Endothelial cell (in vitro differentiated cells): Measurements from ENCODE around the gene FAM13C. TPM values are rescaled to one million over a fixed set of nuclear protein-coding genes. Genes with fewer than 3 reads are reported as not detected.
"Not testable (repeated sequence)": the region's sequence is repeated elsewhere in the genome, so short reads cannot be mapped to it uniquely, and the experiment has no call there.

Experiments
- DNase-seq: peaks from one replicate; pipeline ENCODE4 v3.0.0; 2021; ENCODE audit warnings: low spot score
- H3K27ac Mint-ChIP-seq: one replicate; pipeline ENCODE4 v1.8.0; 2021; ENCODE audit warnings: mixed read lengths, inconsistent platforms; ENCODE audit not compliant: unreplicated experiment
- H3K27me3 Mint-ChIP-seq: one replicate; pipeline ENCODE4 v1.8.0; 2021; ENCODE audit warnings: mild to moderate bottlenecking, moderate library complexity, mixed read lengths, inconsistent platforms; ENCODE audit not compliant: unreplicated experiment
- H3K36me3 Mint-ChIP-seq: one replicate; pipeline ENCODE4 v1.8.0; 2021; ENCODE audit warnings: mild to moderate bottlenecking, low read depth, mixed read lengths, inconsistent platforms; ENCODE audit not compliant: unreplicated experiment
- H3K4me1 Mint-ChIP-seq: one replicate; pipeline ENCODE4 v1.8.0; 2021; ENCODE audit warnings: mild to moderate bottlenecking, mixed read lengths, inconsistent platforms; ENCODE audit not compliant: unreplicated experiment
- H3K4me3 Mint-ChIP-seq: one replicate; pipeline ENCODE4 v1.8.0; 2021; ENCODE audit warnings: mild to moderate bottlenecking, mixed read lengths, inconsistent platforms; ENCODE audit not compliant: unreplicated experiment
- H3K9me3 Mint-ChIP-seq: one replicate; pipeline ENCODE4 v1.8.0; 2021; ENCODE audit warnings: mixed read lengths, inconsistent platforms; ENCODE audit not compliant: unreplicated experiment
- CTCF ChIP-seq: fragments of 200-600 bp; sonication (generic); IDR thresholded peaks from one replicate; pipeline ENCODE4 v1.5.0; 2021; ENCODE audit warnings: antibody characterized with exemption; ENCODE audit not compliant: unreplicated experiment
- long read RNA-seq: library from polyadenylated mRNA; unstranded; transcript quantifications from one replicate; pipeline ENCODE4 v2.0.0, GENCODE V29; 2020; ENCODE audit not compliant: unreplicated experiment
- total RNA-seq: library from RNA; stranded (reverse); fragmentation: NEBNext Ultra II Directional; extraction: Animal tissue kit (Norgen Biotek cat#: 25700); gene quantifications from one replicate; pipeline ENCODE4 v1.2.1, GENCODE V29; 2021; ENCODE audit not compliant: unreplicated experiment

The FAM13C gene
- 57.9 TPM for total RNA-seq
- long read RNA-seq, partial matches to known transcripts, result 18 of 28 reads
- long read RNA-seq, other reads (novel, unspliced or antisense), result 7 of 28 reads

- Mint-ChIP-seq H3K4me3 (peak within 1 kb of the TSS; percentile 93), H3K9me3 (no peaks in the 10 kb centered on the region), H3K36me3 (no peaks in the 10 kb centered on the region), H3K4me1 (peaks cover 47% of the 10 kb centered on the region), H3K27me3 (no peaks in the 10 kb centered on the region), H3K27ac (peak within 1 kb of the TSS; percentile 87)
- TF ChIP-seq CTCF, result no peak
- peak; percentile 72 for DNase-seq
These were observed at the start of gene FAM13C for GRCh38 chr10:59362144-59362958. TSS of gene FAM13C (minus strand) at chr10:59362549. CDS start at chr10:59362460, 89 bp downstream.

- no peaks in the 10 kb centered on the region for H3K36me3 Mint-ChIP-seq
- no peak for DNase-seq
- no peaks in the 10 kb centered on the region for H3K4me1 Mint-ChIP-seq
- H3K27me3 Mint-ChIP-seq, result no peaks in the 10 kb centered on the region
- H3K4me3 Mint-ChIP-seq, result no peak overlapping the region
- H3K9me3 Mint-ChIP-seq, result no peaks in the 10 kb centered on the region
- TF ChIP-seq CTCF, result no peak
- no peak overlapping the region for H3K27ac Mint-ChIP-seq
These were observed 42.9 kb upstream of the FAM13C start for GRCh38 chr10:59405235-59405634.

- H3K9me3 Mint-ChIP-seq, result peaks cover 6% of the 10 kb centered on the region
- H3K4me1 Mint-ChIP-seq, result no peaks in the 10 kb centered on the region
- no peaks in the 10 kb centered on the region for H3K36me3 Mint-ChIP-seq
- H3K27me3 Mint-ChIP-seq, result no peaks in the 10 kb centered on the region
- no peak for DNase-seq
- H3K4me3 Mint-ChIP-seq, result no peak overlapping the region
- H3K27ac Mint-ChIP-seq, result no peak overlapping the region
- TF ChIP-seq CTCF, result no peak
These were observed 37.9 kb upstream of the FAM13C start for GRCh38 chr10:59400214-59400613.

GRCh38 chr10:59399329-59399728 is 37.0 kb upstream of the FAM13C start:
- H3K36me3 Mint-ChIP-seq, H3K27ac Mint-ChIP-seq, H3K4me1 Mint-ChIP-seq, H3K27me3 Mint-ChIP-seq, H3K4me3 Mint-ChIP-seq, DNase-seq, H3K9me3 Mint-ChIP-seq: not testable (repeated sequence)

- Mint-ChIP-seq H3K36me3 (no peaks in the 10 kb centered on the region), H3K4me1 (no peaks in the 10 kb centered on the region)
These were observed 35.6 kb upstream of the FAM13C start for GRCh38 chr10:59397961-59398360.

More at GRCh38 chr10:59397961-59398360, 35.6 kb upstream of the FAM13C start:
- no peak for TF ChIP-seq CTCF
- H3K27ac Mint-ChIP-seq, result no peak overlapping the region
- no peaks in the 10 kb centered on the region for H3K27me3 Mint-ChIP-seq
- no peak for DNase-seq
- H3K4me3 Mint-ChIP-seq, result no peak overlapping the region
- peaks cover 6% of the 10 kb centered on the region for H3K9me3 Mint-ChIP-seq
